T-cell (primary cell): ENCODE results near the gene CHD9. TPM values are rescaled to one million over a fixed set of nuclear protein-coding genes. Genes with fewer than 3 reads are reported as not detected.
"Not testable (repeated sequence)": the region's sequence is repeated elsewhere in the genome, so short reads cannot be mapped to it uniquely, and the experiment has no call there.

Experiments
- ATAC-seq, 4 experiments: fragments of 200-7000 bp in 3 of 4; fragments of 150-1000 bp in 1 of 4; cut with Tn5 transposase; replicated peaks in 1 of 4; 1 replicate in 3 of 4; 2 replicates in 1 of 4; pipeline ENCODE4 v1.10.0; 2021; ENCODE audit warnings: moderate library complexity in 3 of 4, mild to moderate bottlenecking in 2 of 4, moderate number of reproducible peaks in 1 of 4
- CTCF ChIA-PET, 2 donors: fragments of 300-600 bp; sonication (Branson Sonifier 250); formaldehyde crosslinking; loops; one replicate each; lab custom pipeline; 2022; ENCODE audit warnings: antibody characterized with exemption in 2 of 2; lab: Charles Lee
- POLR2A ChIA-PET, 2 donors: fragments of 300-600 bp; sonication (Branson Sonifier 250); formaldehyde crosslinking; loops; one replicate each; lab custom pipeline; 2022; ENCODE audit warnings: antibody characterized with exemption in 2 of 2; lab: Charles Lee
- DNase-seq, 35 experiments: peaks; one replicate each; pipeline versions ENCODE4 v3.0.0 to v3.0.0-alpha.2; 2013 to 2023
- H3K27ac ChIP-seq: one replicate; pipeline ENCODE4 v1.5.1; 2013; ENCODE audit warnings: low read length
- H3K27me3 ChIP-seq, 2 experiments: replicated peaks in 1 of 2; 1 replicate in 1 of 2; 2 replicates in 1 of 2; pipeline versions ENCODE4 v1.6.1 to v1.7.0; 2013; ENCODE audit warnings: low read length in 1 of 2, mixed read lengths in 1 of 2; ENCODE audit not compliant: control insufficient read depth in 2 of 2, insufficient read depth in 2 of 2; ENCODE audit errors: extremely low read depth in 1 of 2
- H3K36me3 ChIP-seq, 2 donors: 1 replicate in 1 of 2; 2 replicates in 1 of 2; pipeline versions ENCODE4 v1.6.1 to v1.7.0; 2013; ENCODE audit warnings: low read length in 1 of 2; ENCODE audit not compliant: control insufficient read depth in 2 of 2, insufficient read depth in 1 of 2; ENCODE audit errors: extremely low read depth in 1 of 2
- H3K4me1 ChIP-seq, 2 experiments: 1 replicate in 1 of 2; 2 replicates in 1 of 2; pipeline versions ENCODE4 v1.6.1 to v1.7.0; 2013; ENCODE audit warnings: low read length in 2 of 2, mixed read lengths in 1 of 2; ENCODE audit not compliant: insufficient read depth in 2 of 2, control insufficient read depth in 1 of 2; ENCODE audit errors: extremely low read depth in 1 of 2
- H3K4me3 ChIP-seq, 2 donors: 1 replicate in 1 of 2; 2 replicates in 1 of 2; pipeline versions ENCODE4 v1.5.1 to v1.7.0; 2013; ENCODE audit warnings: mild to moderate bottlenecking in 2 of 2, low read length in 1 of 2, moderate library complexity in 1 of 2; ENCODE audit not compliant: control insufficient read depth in 1 of 2; ENCODE audit errors: extremely low read depth in 1 of 2
- H3K9me3 ChIP-seq: 2 replicates; pipeline ENCODE4 v1.7.0; 2013
- H3K27ac Mint-ChIP-seq, 2 donors: one replicate each; pipeline ENCODE4 v1.8.0; 2020 to 2021; ENCODE audit warnings: mild to moderate bottlenecking in 2 of 2, mixed read lengths in 2 of 2
- H3K27me3 Mint-ChIP-seq, 2 donors: one replicate each; pipeline ENCODE4 v1.8.0; 2021 to 2022; ENCODE audit warnings: mixed read lengths in 2 of 2
- H3K36me3 Mint-ChIP-seq: one replicate; pipeline ENCODE4 v1.8.0; 2021; ENCODE audit warnings: mixed read lengths
- H3K4me1 Mint-ChIP-seq, 3 donors: one replicate each; pipeline ENCODE4 v1.8.0; 2020 to 2022; ENCODE audit warnings: mixed read lengths in 3 of 3, mild to moderate bottlenecking in 1 of 3
- H3K4me3 Mint-ChIP-seq, 3 donors: one replicate each; pipeline ENCODE4 v1.8.0; 2020 to 2022; ENCODE audit warnings: mild to moderate bottlenecking in 3 of 3, mixed read lengths in 3 of 3, moderate library complexity in 3 of 3
- H3K9me3 Mint-ChIP-seq, 3 donors: one replicate each; pipeline ENCODE4 v1.8.0; 2020 to 2022; ENCODE audit warnings: mixed read lengths in 3 of 3
- WGBS: methylation state at CpG from one replicate; pipeline ENCODE4 v1.1.5; 2013; ENCODE audit warnings: missing lambda C conversion rate; ENCODE audit not compliant: insufficient coverage; 5-methylcytosine and 5-hydroxymethylcytosine counted together
- total RNA-seq, 35 experiments: library from RNA in 6 of 35; stranded (reverse) in 6 of 35; fragments of 120-200 nt in 1 of 35; gene quantifications; one replicate each; pipeline versions ENCODE4 v1.2.1 to v1.2.4 and lab custom pipeline; 2013 to 2026

Gene CHD9
- total RNA-seq, 5 donors from 2014 or later (not counting 1 experiment from before 2014, with no cell fraction given): 33.0 to 39.3 (median 33.8) TPM

DNA sequence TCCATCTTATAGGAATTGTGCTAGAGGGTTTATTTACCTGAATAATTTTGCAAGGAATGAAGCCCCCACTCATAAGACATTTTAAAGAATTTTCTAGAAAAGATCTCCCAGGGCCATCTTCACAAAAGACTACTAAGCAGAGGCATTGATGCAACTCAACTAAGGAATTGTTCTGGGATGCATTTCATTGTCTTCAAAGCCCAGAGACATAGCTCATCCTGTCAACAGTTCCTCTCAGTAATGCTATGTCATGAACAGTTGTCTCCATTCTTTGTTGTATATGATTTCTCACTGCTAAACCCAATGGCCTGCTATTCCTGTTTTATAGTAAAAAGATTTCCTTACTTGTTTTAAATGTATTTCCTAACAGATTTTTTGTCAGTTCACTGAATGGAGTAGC, 242.7 kb downstream of the CHD9 start:
- H3K27ac ChIP-seq: no peak overlapping the region
- peaks cover 6 to 23% of the 10 kb centered on the region in 2 donors for H3K36me3 ChIP-seq
- H3K4me1 ChIP-seq: no peaks in the 10 kb centered on the region
- ATAC-seq (no peak), DNase-seq (no peak)
- POLR2A ChIA-PET: no interaction called here
- H3K27me3 ChIP-seq: no peaks in the 10 kb centered on the region
- no peaks in the 10 kb centered on the region for H3K4me1 Mint-ChIP-seq
- no peak overlapping the region for H3K27ac Mint-ChIP-seq
- H3K9me3 Mint-ChIP-seq: no peaks in the 10 kb centered on the region
- peaks cover 54% of the 10 kb centered on the region for H3K36me3 Mint-ChIP-seq
- CTCF ChIA-PET: no interaction called here
- no peaks in the 10 kb centered on the region for H3K9me3 ChIP-seq
- no peaks in the 10 kb centered on the region for H3K27me3 Mint-ChIP-seq
- no peak overlapping the region for H3K4me3 ChIP-seq
- no peak overlapping the region for H3K4me3 Mint-ChIP-seq

DNA sequence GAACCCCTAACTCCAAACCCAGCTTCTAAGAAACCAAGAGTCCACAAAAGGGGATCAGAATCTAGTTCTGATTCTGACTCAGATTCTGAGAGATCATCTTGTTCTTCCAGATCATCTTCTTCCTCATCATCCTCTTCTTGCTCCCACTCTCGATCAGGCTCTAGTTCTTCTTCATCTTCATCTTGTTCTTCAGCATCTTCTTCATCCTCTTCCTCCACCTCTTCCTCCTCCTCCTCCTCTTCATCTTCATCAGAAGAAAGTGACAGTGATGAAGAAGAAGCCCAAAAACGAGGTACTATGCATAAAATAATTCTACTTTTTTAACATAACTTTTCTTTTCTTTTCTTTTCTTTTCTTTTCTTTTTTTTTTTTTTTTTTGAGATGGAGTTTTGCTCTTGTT, 249.5 kb downstream of the CHD9 start:
- POLR2A ChIA-PET: no interaction called here
- H3K36me3 ChIP-seq: peaks cover 0 to 30% of the 10 kb centered on the region in 2 donors

DNA sequence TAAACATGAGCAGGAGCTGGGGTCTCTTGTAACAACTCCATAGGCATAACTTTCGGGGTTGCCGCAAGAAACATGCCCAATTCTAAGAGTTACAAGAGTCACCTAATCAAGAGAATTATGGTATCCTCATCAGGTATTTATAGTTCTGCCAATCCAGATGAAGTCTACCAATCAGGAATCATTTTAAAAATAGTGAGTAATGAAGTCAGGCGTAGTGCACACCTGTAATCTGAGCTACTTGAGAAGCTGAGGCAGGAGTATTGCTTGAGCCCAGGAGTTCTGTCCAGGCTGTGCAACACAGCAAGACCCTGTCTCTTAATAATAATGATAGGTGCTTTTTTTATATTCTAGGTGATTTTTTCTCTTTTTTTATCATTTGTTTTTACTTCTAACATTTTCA, 251.0 kb downstream of the CHD9 start:
- Mint-ChIP-seq H3K4me3 (no peak overlapping the region), H3K27me3 (no peaks in the 10 kb centered on the region), H3K27ac (no peak overlapping the region), H3K9me3 (no peaks in the 10 kb centered on the region), H3K4me1 (no peaks in the 10 kb centered on the region), H3K36me3 (peaks cover 43% of the 10 kb centered on the region)
- H3K27me3 ChIP-seq: no peaks in the 10 kb centered on the region
- H3K36me3 ChIP-seq: peaks cover 0 to 27% of the 10 kb centered on the region in 2 donors
- H3K4me3 ChIP-seq: no peak overlapping the region
- ChIA-PET CTCF (no interaction called here), POLR2A (no interaction called here)
- H3K9me3 ChIP-seq: no peaks in the 10 kb centered on the region
- no CpG with 5 or more reads among the region's 3 CpGs for WGBS
- ATAC-seq (no peak), DNase-seq (no peak)
- H3K4me1 ChIP-seq: no peaks in the 10 kb centered on the region
- H3K27ac ChIP-seq: no peak overlapping the region

More for the DNA sequence above, 249.5 kb downstream of the CHD9 start:
- no peaks in the 10 kb centered on the region for H3K4me1 Mint-ChIP-seq
- Histone ChIP-seq H3K9me3 (no peaks in the 10 kb centered on the region), H3K4me1 (no peaks in the 10 kb centered on the region), H3K27ac (no peak overlapping the region), H3K4me3 (no peak overlapping the region), H3K27me3 (no peaks in the 10 kb centered on the region)
- CTCF ChIA-PET: no interaction called here
- no peak for DNase-seq
- ATAC-seq: no peak
- H3K27me3 Mint-ChIP-seq: no peaks in the 10 kb centered on the region
- no peak overlapping the region for H3K4me3 Mint-ChIP-seq
- no CpG with 5 or more reads among the region's 2 CpGs for WGBS
- peaks cover 39% of the 10 kb centered on the region for H3K36me3 Mint-ChIP-seq
- no peaks in the 10 kb centered on the region for H3K9me3 Mint-ChIP-seq
- H3K27ac Mint-ChIP-seq: no peak overlapping the region

DNA sequence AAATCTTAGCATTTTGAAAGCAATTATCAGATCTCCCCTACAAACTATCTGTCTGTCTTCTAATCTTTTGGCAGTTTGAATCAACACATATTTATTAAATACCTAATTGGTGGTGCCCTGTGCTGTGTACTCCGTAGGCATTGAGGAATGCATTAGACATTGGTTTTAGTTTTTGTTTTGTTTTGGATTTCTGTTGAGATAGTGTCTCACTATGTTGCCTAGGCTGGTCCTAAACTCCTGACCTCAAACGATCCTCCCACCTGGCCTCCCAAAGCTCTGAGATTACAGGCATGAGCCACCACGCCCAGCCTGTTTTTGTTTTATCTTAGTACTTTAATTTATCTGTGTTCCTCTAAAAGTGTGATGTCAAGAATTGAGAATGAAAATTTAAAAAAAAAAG, 254.7 kb downstream of the CHD9 start:
- peaks cover 0 to 22% of the 10 kb centered on the region in 2 donors for H3K36me3 ChIP-seq
- H3K27ac Mint-ChIP-seq: no peak overlapping the region
- H3K4me3 Mint-ChIP-seq: no peak overlapping the region
- no peaks in the 10 kb centered on the region for H3K27me3 Mint-ChIP-seq
- H3K4me1 Mint-ChIP-seq: no peaks in the 10 kb centered on the region
- no peaks in the 10 kb centered on the region for H3K9me3 Mint-ChIP-seq
- no peaks in the 10 kb centered on the region for H3K27me3 ChIP-seq
- ATAC-seq (no peak), DNase-seq (no peak)
- CTCF ChIA-PET: no interaction called here
- no CpG with 5 or more reads among the region's 3 CpGs for WGBS
- H3K36me3 Mint-ChIP-seq: peaks cover 37% of the 10 kb centered on the region
- H3K9me3 ChIP-seq: no peaks in the 10 kb centered on the region
- no peak overlapping the region for H3K4me3 ChIP-seq
- POLR2A ChIA-PET: no interaction called here
- no peak overlapping the region for H3K27ac ChIP-seq
- H3K4me1 ChIP-seq: no peaks in the 10 kb centered on the region

DNA sequence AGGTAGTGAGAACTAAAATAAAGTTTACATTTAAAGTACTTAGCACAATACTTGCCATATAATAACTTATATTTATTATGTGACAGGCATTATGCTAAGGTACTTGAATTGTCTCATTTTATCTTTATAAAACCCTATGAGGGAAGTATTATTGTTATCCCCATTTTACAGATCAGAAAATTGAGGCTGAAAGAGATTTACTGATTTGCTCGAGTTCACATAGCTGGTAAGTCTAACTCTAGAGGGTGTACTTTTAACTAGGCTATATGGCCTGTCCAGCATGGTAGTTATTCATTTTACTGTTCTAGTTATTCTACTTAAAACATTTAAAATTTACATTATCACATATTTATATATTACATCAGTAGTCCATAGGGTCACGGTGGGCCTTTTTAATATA, 266.2 kb downstream of the CHD9 start:
- H3K27me3 Mint-ChIP-seq: no peaks in the 10 kb centered on the region

DNA sequence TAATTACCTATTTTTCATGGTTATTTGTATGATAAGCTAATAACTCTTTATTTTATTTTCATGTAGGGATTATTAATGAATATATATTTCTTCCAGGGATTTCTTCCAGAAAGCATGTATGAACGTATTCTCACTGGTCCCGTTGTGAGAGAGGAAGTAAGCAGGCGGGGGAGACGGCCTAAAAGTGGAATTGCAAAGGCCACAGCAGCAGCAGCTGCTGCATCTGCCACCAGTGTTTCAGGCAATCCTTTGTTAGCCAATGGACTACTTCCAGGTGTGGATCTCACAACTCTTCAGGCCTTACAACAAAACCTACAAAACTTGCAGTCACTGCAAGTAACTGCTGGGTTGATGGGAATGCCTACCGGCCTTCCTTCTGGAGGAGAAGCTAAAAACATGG, 269.1 kb downstream of the CHD9 start:
- 96% methylated on average over 5 of the region's 5 CpGs for WGBS
- Histone ChIP-seq H3K9me3 (no peaks in the 10 kb centered on the region), H3K36me3 (peaks cover 4 to 13% of the 10 kb centered on the region in 2 donors), H3K27ac (no peak overlapping the region), H3K27me3 (no peaks in the 10 kb centered on the region), H3K4me1 (no peaks in the 10 kb centered on the region), H3K4me3 (no peak overlapping the region)
- Mint-ChIP-seq H3K4me3 (no peak overlapping the region), H3K4me1 (no peaks in the 10 kb centered on the region), H3K36me3 (peaks cover 29% of the 10 kb centered on the region), H3K27ac (no peak overlapping the region), H3K27me3 (no peaks in the 10 kb centered on the region), H3K9me3 (peaks cover 0 to 3% (median 0%) of the 10 kb centered on the region in 3 donors)
- CTCF ChIA-PET: no interaction called here
- ATAC-seq (no peak), DNase-seq (no peak)
- POLR2A ChIA-PET: no interaction called here

More for the DNA sequence above, 266.2 kb downstream of the CHD9 start:
- no peaks in the 10 kb centered on the region for H3K9me3 Mint-ChIP-seq
- no peaks in the 10 kb centered on the region for H3K4me1 ChIP-seq
- H3K4me1 Mint-ChIP-seq: no peaks in the 10 kb centered on the region
- H3K4me3 ChIP-seq: no peak overlapping the region
- CTCF ChIA-PET: no interaction called here
- H3K27ac ChIP-seq: no peak overlapping the region
- DNase-seq (no peak), ATAC-seq (no peak)
- H3K36me3 ChIP-seq: peaks cover 4 to 25% of the 10 kb centered on the region in 2 donors
- H3K4me3 Mint-ChIP-seq: no peak overlapping the region
- no CpG with 5 or more reads among the region's 2 CpGs for WGBS
- H3K9me3 ChIP-seq: no peaks in the 10 kb centered on the region
- H3K36me3 Mint-ChIP-seq: peaks cover 44% of the 10 kb centered on the region
- POLR2A ChIA-PET: no interaction called here
- H3K27ac Mint-ChIP-seq: no peak overlapping the region
- no peaks in the 10 kb centered on the region for H3K27me3 ChIP-seq

DNA sequence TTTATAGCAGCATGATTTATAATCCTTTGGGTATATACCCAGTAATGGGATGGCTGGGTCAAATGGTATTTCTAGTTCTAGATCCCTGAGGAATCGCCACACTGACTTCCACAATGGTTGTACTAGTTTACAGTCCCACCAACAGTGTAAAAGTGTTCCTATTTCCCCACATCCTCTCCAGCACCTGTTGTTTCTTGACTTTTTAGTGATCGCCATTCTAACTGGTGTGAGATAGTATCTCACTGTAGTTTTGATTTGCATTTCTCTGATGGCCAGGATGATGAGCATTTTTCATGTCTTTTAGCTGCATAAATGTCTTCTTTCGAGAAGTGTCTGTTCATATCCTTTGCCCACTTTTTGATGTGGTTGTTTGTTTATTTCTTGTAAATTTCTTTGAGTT, 276.2 kb downstream of the CHD9 start:
- H3K27me3 Mint-ChIP-seq, H3K27ac ChIP-seq, H3K27ac Mint-ChIP-seq, H3K9me3 Mint-ChIP-seq, ATAC-seq, H3K4me1 ChIP-seq, H3K4me3 ChIP-seq, H3K9me3 ChIP-seq, DNase-seq, POLR2A ChIA-PET, CTCF ChIA-PET, H3K27me3 ChIP-seq, H3K4me3 Mint-ChIP-seq, H3K36me3 ChIP-seq: not testable (repeated sequence)
- Mint-ChIP-seq H3K36me3 (peaks cover 13% of the 10 kb centered on the region), H3K4me1 (peaks cover 7 to 19% (median 11%) of the 10 kb centered on the region in 3 donors)
- no CpG with 5 or more reads among the region's 3 CpGs for WGBS
